ENCODE results near the gene HOMER3. TPM values are rescaled to one million over a fixed set of nuclear protein-coding genes. Genes with fewer than 3 reads are reported as not detected.

HOMER3 gene
- total RNA-seq, 1 experiment from 2014 or later, result 58.9 TPM

- Mint-ChIP-seq H3K4me1 (ENCODE audit: insufficient read depth, unreplicated experiment) (no peaks in the 10 kb centered on the region), H3K36me3 (ENCODE audit: insufficient read depth, unreplicated experiment) (peaks cover 6% of the 10 kb centered on the region), H3K27ac (ENCODE audit: low read depth, unreplicated experiment) (peak overlapping the region; percentile 27), H3K27me3 (ENCODE audit: insufficient read depth, unreplicated experiment) (no peaks in the 10 kb centered on the region), H3K4me3 (ENCODE audit: unreplicated experiment) (no peak overlapping the region), H3K9me3 (ENCODE audit: unreplicated experiment) (no peaks in the 10 kb centered on the region)
- intact Hi-C loops (cut with micrococcal nuclease), result loop anchor here (2.0 kb wide), 1 partner anchor 15 kb away; no protein-coding TSS in a partner anchor
- peak; percentile 91 for DNase-seq (ENCODE audit: unreplicated experiment)
- TF ChIP-seq CTCF (IDR thresholded peaks at IDR 0.05; ENCODE audit: unreplicated experiment), result no peak
- CTCF ChIA-PET, result interaction anchor here (0.5 to 0.7 kb wide), 3 partner anchors 25 to 1346 kb away, joined by 3 to 4 read pairs (median 3); no protein-coding TSS in a partner anchor
- no TSS peak for BruUV-seq (replicated peaks)
- POLR2A ChIA-PET, result interaction anchor here (0.6 to 1.9 kb wide), 10 partner anchors 15 to 471 kb away, joined by 3 to 13 read pairs (median 4); partner anchors contain the start of genes BORCS8, COPE, DDX49 and RFXANK
Measured at GRCh38 chr19:18967358-18968146, 26.5 kb upstream of the HOMER3 start.

GRCh38 chr19:18966307-18966706 is 25.3 kb upstream of the HOMER3 start:
- no peaks in the 10 kb centered on the region for H3K4me1 Mint-ChIP-seq (ENCODE audit: insufficient read depth, unreplicated experiment)
- no peaks in the 10 kb centered on the region for H3K27me3 Mint-ChIP-seq (ENCODE audit: insufficient read depth, unreplicated experiment)
- POLR2A ChIA-PET, result no interaction called here
- CTCF ChIA-PET, result interaction anchor here (0.6 to 1.1 kb wide), 4 partner anchors 20 to 651 kb away, joined by 3 to 6 read pairs (median 4); no protein-coding TSS in a partner anchor
- H3K9me3 Mint-ChIP-seq (ENCODE audit: unreplicated experiment), result no peaks in the 10 kb centered on the region
- H3K27ac Mint-ChIP-seq (ENCODE audit: low read depth, unreplicated experiment), result peak overlapping the region; percentile 27
- peak; percentile 31 for DNase-seq (ENCODE audit: unreplicated experiment)
- peaks cover 6% of the 10 kb centered on the region for H3K36me3 Mint-ChIP-seq (ENCODE audit: insufficient read depth, unreplicated experiment)
- no peak for TF ChIP-seq CTCF (IDR thresholded peaks at IDR 0.05; ENCODE audit: unreplicated experiment)
- no TSS peak for BruUV-seq (replicated peaks)
- intact Hi-C loops (cut with micrococcal nuclease), result loop anchor here (2.0 kb wide), 1 partner anchor 14 kb away; no protein-coding TSS in a partner anchor
- no peak overlapping the region for H3K4me3 Mint-ChIP-seq (ENCODE audit: unreplicated experiment)

GRCh38 chr19:18964121-18964520 is 23.1 kb upstream of the HOMER3 start:
- H3K27me3 Mint-ChIP-seq (ENCODE audit: insufficient read depth, unreplicated experiment), result no peaks in the 10 kb centered on the region
- H3K27ac Mint-ChIP-seq (ENCODE audit: low read depth, unreplicated experiment), result no peak overlapping the region
- no peaks in the 10 kb centered on the region for H3K4me1 Mint-ChIP-seq (ENCODE audit: insufficient read depth, unreplicated experiment)
- CTCF ChIA-PET, result interaction anchor here (1.1 kb wide), 1 partner anchor 22 kb away, joined by 4 read pairs; no protein-coding TSS in a partner anchor
- POLR2A ChIA-PET, result no interaction called here
- intact Hi-C loops (cut with micrococcal nuclease), result no loop called here
- no peaks in the 10 kb centered on the region for H3K9me3 Mint-ChIP-seq (ENCODE audit: unreplicated experiment)
- H3K36me3 Mint-ChIP-seq (ENCODE audit: insufficient read depth, unreplicated experiment), result peaks cover 1% of the 10 kb centered on the region
- no TSS peak for BruUV-seq (replicated peaks)
- DNase-seq (ENCODE audit: unreplicated experiment), result no peak
- no peak for TF ChIP-seq CTCF (IDR thresholded peaks at IDR 0.05; ENCODE audit: unreplicated experiment)
- H3K4me3 Mint-ChIP-seq (ENCODE audit: unreplicated experiment), result no peak overlapping the region

DNA sequence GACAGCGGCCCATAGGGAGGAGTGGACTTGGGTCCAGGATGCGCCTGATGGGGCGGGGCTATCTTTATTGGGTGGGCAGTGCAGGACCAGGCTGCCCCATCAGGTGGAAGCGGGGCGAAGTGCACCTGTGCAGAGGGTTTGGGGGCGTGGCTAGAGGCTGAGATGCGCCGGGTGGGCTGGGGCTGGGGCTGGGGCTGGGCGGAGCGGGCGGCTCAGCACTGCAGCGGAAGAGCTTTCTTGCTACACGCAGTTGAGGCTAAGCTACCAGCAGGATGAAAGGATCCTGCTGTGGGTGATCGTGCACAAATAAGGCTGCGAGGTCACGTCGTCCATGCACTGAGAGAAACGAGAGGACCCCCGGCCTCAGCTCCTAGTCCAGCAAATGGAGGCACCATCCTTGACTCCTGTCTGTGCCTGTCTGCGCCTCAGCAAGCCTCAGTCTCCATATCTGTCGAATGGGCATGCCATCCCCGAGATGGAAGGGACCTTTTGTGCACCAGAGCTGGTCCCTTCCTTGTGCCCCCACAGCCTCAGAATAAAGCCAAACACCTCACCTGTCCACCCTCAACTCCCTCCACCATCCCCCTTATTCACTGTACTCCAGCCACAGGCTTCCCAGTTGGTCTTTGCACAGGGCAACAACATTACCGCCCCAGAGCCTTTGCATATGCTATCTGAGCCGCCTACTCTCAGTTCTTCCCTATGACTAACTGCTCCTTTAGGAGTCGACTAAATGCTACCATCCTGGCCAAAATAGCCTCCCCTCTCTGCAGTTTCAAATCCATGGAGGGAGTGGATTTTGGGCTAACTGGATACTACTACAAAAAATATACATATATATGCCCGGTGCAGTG is 21.0 kb upstream of the HOMER3 start:
- Mint-ChIP-seq H3K27ac (ENCODE audit: low read depth, unreplicated experiment) (no peak overlapping the region), H3K4me1 (ENCODE audit: insufficient read depth, unreplicated experiment) (no peaks in the 10 kb centered on the region), H3K4me3 (ENCODE audit: unreplicated experiment) (no peak overlapping the region), H3K36me3 (ENCODE audit: insufficient read depth, unreplicated experiment) (no peaks in the 10 kb centered on the region), H3K27me3 (ENCODE audit: insufficient read depth, unreplicated experiment) (no peaks in the 10 kb centered on the region), H3K9me3 (ENCODE audit: unreplicated experiment) (no peaks in the 10 kb centered on the region)
- intact Hi-C loops (cut with micrococcal nuclease), result no loop called here
- CTCF ChIA-PET, result interaction anchor here (0.6 kb wide), 2 partner anchors 21 to 480 kb away, joined by 3 read pairs; no protein-coding TSS in a partner anchor
- BruUV-seq (replicated peaks), result no TSS peak
- POLR2A ChIA-PET, result no interaction called here
- no peak for TF ChIP-seq CTCF (IDR thresholded peaks at IDR 0.05; ENCODE audit: unreplicated experiment)
- no peak for DNase-seq (ENCODE audit: unreplicated experiment)
